Bronchial epithelial cell (primary cell): Measurements from ENCODE around the gene BTG2. TPM values are rescaled to one million over a fixed set of nuclear protein-coding genes. Genes with fewer than 3 reads are reported as not detected.
"Not testable (repeated sequence)": the region's sequence is repeated elsewhere in the genome, so short reads cannot be mapped to it uniquely, and the experiment has no call there.

ENCODE experiments used
- DNase-seq: peaks from one replicate; pipeline ENCODE4 v3.0.0-alpha.2; 2010; ENCODE audit warnings: low read depth
- FAIRE-seq: peaks from 2 replicates; lab custom pipeline; 2011; peaks lifted over from hg19 to GRCh38; lab: Jason Lieb, UNC
- H3K27me3 ChIP-seq: 2 replicates; pipeline ENCODE4 v1.5.1; 2011; ENCODE audit warnings: low read length; ENCODE audit not compliant: control insufficient read depth, insufficient read depth
- H3K36me3 ChIP-seq: 2 replicates; pipeline ENCODE4 v1.5.1; 2011; ENCODE audit warnings: low read length; ENCODE audit not compliant: control insufficient read depth, insufficient read depth
- H3K4me3 ChIP-seq: 2 replicates; pipeline ENCODE4 v1.5.1; 2011; ENCODE audit warnings: mild to moderate bottlenecking, low read depth, low read length, control low read depth
- CTCF ChIP-seq: IDR thresholded peaks from 2 replicates; pipeline ENCODE4 v1.5.1; 2011; ENCODE audit warnings: mild to moderate bottlenecking, moderate library complexity, low read length, control low read depth, inconsistent platforms; ENCODE audit not compliant: insufficient read depth, severe bottlenecking
- total RNA-seq: library from RNA; depleted of rRNA; stranded (reverse); fragments of >200 nt; gene quantifications from 2 replicates; pipeline ENCODE4 v1.2.1, GENCODE V29; 2014

Gene BTG2
- total RNA-seq, 1 donor from 2014 or later: 12.9 TPM

- DNase-seq (no peak), FAIRE-seq (no peak)
- H3K36me3 ChIP-seq: no peaks in the 10 kb centered on the region
- no peak overlapping the region for H3K4me3 ChIP-seq
- H3K27me3 ChIP-seq: no peaks in the 10 kb centered on the region
- no peak for TF ChIP-seq CTCF
Observed at GRCh38 chr1:203295796-203296195, 9.5 kb upstream of the BTG2 start.

GRCh38 chr1:203296460-203297073 lies 8.8 kb upstream of the BTG2 start:
- no peaks in the 10 kb centered on the region for H3K36me3 ChIP-seq
- no peak for DNase-seq
- no peaks in the 10 kb centered on the region for H3K27me3 ChIP-seq

GRCh38 chr1:203299169-203299568 lies 6.2 kb upstream of the BTG2 start:
- Histone ChIP-seq H3K27me3 (no peaks in the 10 kb centered on the region), H3K4me3 (no peak overlapping the region), H3K36me3 (no peaks in the 10 kb centered on the region)
- TF ChIP-seq CTCF: no peak
- DNase-seq: no peak
- FAIRE-seq: no peak

More at GRCh38 chr1:203296460-203297073, 8.8 kb upstream of the BTG2 start:
- FAIRE-seq: no peak
- no peak for TF ChIP-seq CTCF
- no peak overlapping the region for H3K4me3 ChIP-seq

GRCh38 chr1:203299719-203300429 lies 5.4 kb upstream of the BTG2 start:
- FAIRE-seq, DNase-seq, H3K4me3 ChIP-seq, H3K36me3 ChIP-seq, H3K27me3 ChIP-seq: not testable (repeated sequence)

GRCh38 chr1:203300441-203301330 lies 4.6 kb upstream of the BTG2 start:
- no peak for FAIRE-seq

More at GRCh38 chr1:203300441-203301330, 4.6 kb upstream of the BTG2 start:
- DNase-seq: peak; percentile 67
- no peak for TF ChIP-seq CTCF
- H3K36me3 ChIP-seq: no peaks in the 10 kb centered on the region
- H3K4me3 ChIP-seq: no peak overlapping the region
- no peaks in the 10 kb centered on the region for H3K27me3 ChIP-seq
